SK-N-SH treated with all-trans-retinoic acid at 6 μM for 48 hours (cell line): ENCODE data around the gene AGAP3.

ENCODE experiments used
- CSDC2 ChIP-seq: fragments of 250-450 bp; sonication (Bioruptor Pico); IDR thresholded peaks from 2 replicates; pipeline ENCODE4 v1.5.0; 2020; ENCODE audit warnings: mild to moderate bottlenecking, moderate library complexity
- CSRNP3 ChIP-seq: fragments of 250-450 bp; sonication (Bioruptor Pico); IDR thresholded peaks from 2 replicates; pipeline ENCODE4 v1.5.1; 2021; ENCODE audit warnings: mild to moderate bottlenecking, moderate library complexity
- ESRRG ChIP-seq: fragments of 250-450 bp; sonication (Bioruptor Pico); IDR thresholded peaks from 2 replicates; pipeline ENCODE4 v1.6.1; 2021; ENCODE audit warnings: mild to moderate bottlenecking
- PATZ1 ChIP-seq: fragments of 250-450 bp; sonication (Bioruptor Pico); IDR thresholded peaks from 2 replicates; pipeline ENCODE4 v1.8.0; 2020; ENCODE audit warnings: mild to moderate bottlenecking, moderate library complexity, borderline replicate concordance
- POU6F1 ChIP-seq: fragments of 250-450 bp; sonication (Bioruptor Pico); IDR thresholded peaks from 2 replicates; pipeline ENCODE4 v1.8.0; 2021; ENCODE audit warnings: low read depth, mild to moderate bottlenecking, moderate library complexity, borderline replicate concordance
- PPARA ChIP-seq: fragments of 250-450 bp; sonication (Bioruptor Pico); IDR thresholded peaks from 2 replicates; pipeline ENCODE4 v1.5.0; 2020; ENCODE audit warnings: mild to moderate bottlenecking, borderline replicate concordance
- SNAI2 ChIP-seq: fragments of 250-450 bp; sonication (Bioruptor Pico); IDR thresholded peaks from 2 replicates; pipeline ENCODE4 v1.5.0; 2020; ENCODE audit warnings: mild to moderate bottlenecking, moderate library complexity
- TOX ChIP-seq: fragments of 250-450 bp; sonication (Bioruptor Pico); IDR thresholded peaks from 2 replicates; pipeline ENCODE4 v1.8.0; 2021; ENCODE audit warnings: mild to moderate bottlenecking, moderate library complexity, borderline replicate concordance
- ZFP30 ChIP-seq: fragments of 450-650 bp; formaldehyde crosslinking; IDR thresholded peaks from 2 replicates; pipeline ENCODE4 v1.5.0; 2022; ENCODE audit warnings: mild to moderate bottlenecking, moderate library complexity
- ZNF565 ChIP-seq: fragments of 450-650 bp; formaldehyde crosslinking; conservative IDR thresholded peaks from 2 replicates; pipeline ENCODE4 v1.5.0; 2020; ENCODE audit warnings: low read depth, mild to moderate bottlenecking, moderate library complexity

GRCh38 chr7:151103973-151104372 lies 17.7 kb downstream of the AGAP3 start:
- TF ChIP-seq ESRRG (CRISPR knock-in tag) = no peak
- TF ChIP-seq ZNF565 = no peak
- no peak for TF ChIP-seq PATZ1 (CRISPR knock-in tag)
- no peak for TF ChIP-seq CSRNP3 (CRISPR knock-in tag)
- TF ChIP-seq POU6F1 (CRISPR knock-in tag) = no peak
- TF ChIP-seq PPARA (CRISPR knock-in tag) = no peak
- TF ChIP-seq ZFP30 (CRISPR knock-in tag) = no peak
- TF ChIP-seq TOX (CRISPR knock-in tag) = no peak
- no peak for TF ChIP-seq SNAI2
- no peak for TF ChIP-seq CSDC2 (CRISPR knock-in tag)
